Endothelial cell of umbilical vein (primary cell): ENCODE measurements around the gene HDAC1.
A peak's percentile ranks its signal among the peaks of the same experiment; 100 is the strongest.

Experiments used
- CTCF ChIP-seq, 2 donors: IDR thresholded peaks; 1 replicate in 1 of 2; 2 replicates in 1 of 2; pipeline ENCODE4 v1.5.1; 2011; ENCODE audit warnings: low read length in 2 of 2, mild to moderate bottlenecking in 2 of 2, moderate library complexity in 2 of 2, control low read depth in 1 of 2, inconsistent platforms in 1 of 2, low read depth in 1 of 2; ENCODE audit not compliant: insufficient read depth in 1 of 2; ENCODE audit errors: extremely low read depth in 1 of 2
- EZH2 ChIP-seq: IDR thresholded peaks from 2 replicates; pipeline ENCODE4 v1.6.1; 2012; ENCODE audit warnings: borderline replicate concordance, low read depth, mild to moderate bottlenecking, moderate library complexity, low read length, inconsistent platforms; ENCODE audit not compliant: severe bottlenecking
- FOS ChIP-seq: IDR thresholded peaks from 2 replicates; pipeline ENCODE4 v1.6.1; 2011; ENCODE audit warnings: mild to moderate bottlenecking, low read length, moderate library complexity, borderline replicate concordance; ENCODE audit not compliant: insufficient read depth
- GATA2 ChIP-seq: IDR thresholded peaks from 2 replicates; pipeline ENCODE4 v1.7.0; 2011; ENCODE audit warnings: low read depth, mild to moderate bottlenecking, moderate library complexity, mixed read lengths, low read length; ENCODE audit not compliant: insufficient read length, insufficient read depth
- MAX ChIP-seq: IDR thresholded peaks from 2 replicates; pipeline ENCODE4 v1.6.1; 2011; ENCODE audit not compliant: insufficient read depth, insufficient read length
- MYC ChIP-seq: IDR thresholded peaks from one replicate; pipeline ENCODE4 v1.6.1; 2011; ENCODE audit warnings: mild to moderate bottlenecking, low read depth, low read length
- POLR2A ChIP-seq: IDR thresholded peaks from 2 replicates; pipeline ENCODE4 v1.6.1; 2012; ENCODE audit warnings: low read depth, mild to moderate bottlenecking, control low read depth, low read length
- POLR2AphosphoS5 ChIP-seq: IDR thresholded peaks from 2 replicates; pipeline ENCODE4 v1.6.1; 2012; ENCODE audit warnings: low read depth, mild to moderate bottlenecking, control low read depth, low read length, moderate library complexity; ENCODE audit not compliant: insufficient read depth

DNA sequence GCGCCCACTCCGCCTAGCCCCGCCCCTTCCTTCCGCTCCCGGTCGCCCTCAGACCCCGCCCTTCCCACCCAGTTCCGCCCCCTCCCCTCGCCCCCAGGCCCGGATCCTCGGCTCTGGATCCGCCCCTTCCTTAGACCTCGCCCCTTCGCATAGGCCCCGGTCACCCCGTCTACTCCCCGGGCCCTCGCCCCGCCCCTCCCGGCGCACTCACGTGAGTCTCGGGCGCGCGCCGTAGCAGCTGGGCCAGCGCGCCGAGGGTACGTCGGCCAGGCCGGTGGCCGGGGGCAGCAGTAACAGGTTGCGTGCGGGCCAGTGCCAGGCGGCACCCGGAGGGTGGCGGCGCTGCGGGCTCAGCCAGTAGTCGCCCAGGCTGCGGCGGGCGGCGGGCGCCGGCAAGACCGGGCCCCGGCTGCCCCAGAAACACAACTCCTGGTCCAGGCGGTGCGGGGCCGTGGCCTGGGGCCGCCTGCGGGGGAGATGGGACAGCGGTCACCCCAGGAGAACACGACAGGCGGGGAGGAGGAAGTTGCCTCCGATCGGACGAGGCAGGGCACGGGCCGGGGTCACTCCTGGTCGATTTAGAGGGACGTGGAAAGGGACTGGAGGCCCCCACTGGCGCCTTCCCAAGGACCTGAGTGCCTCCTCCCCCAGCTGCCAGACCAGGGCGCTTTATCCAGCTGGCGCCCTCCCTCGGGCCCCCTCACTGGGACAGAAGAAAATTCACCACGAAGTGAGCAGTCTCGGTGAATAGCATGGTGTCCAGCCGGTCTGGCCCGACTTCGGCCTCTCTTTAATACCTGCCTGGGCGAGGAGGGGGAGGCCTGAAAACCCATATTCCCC lies 59.7 kb downstream of the HDAC1 start:
- peak in 1 of 2 donors; percentile 11 for TF ChIP-seq CTCF (IDR thresholded peaks at IDR 0.05; ENCODE audit: extremely low read depth in 1 of 2, insufficient read depth in 1 of 2, low read depth in 1 of 2, low read length in 2 of 2)
- peak; percentile 80 for TF ChIP-seq POLR2A
- TF ChIP-seq MAX, result no peak
- TF ChIP-seq GATA2, result no peak
- TF ChIP-seq POLR2AphosphoS5, result peak; percentile 87
- no peak for TF ChIP-seq FOS
- TF ChIP-seq MYC, result no peak
- TF ChIP-seq EZH2, result no peak
